Esophagus squamous epithelium (tissue), 4 donors: ENCODE measurements around the gene ACSL4.

Source experiments
- CTCF ChIP-seq, 6 experiments: fragments of 450-650 bp in 4 of 6; fragments of 200-600 bp in 2 of 6; sonication (generic) in 2 of 6; IDR thresholded peaks; one replicate each; pipeline ENCODE4 v1.5.1; 2016 to 2019; ENCODE audit warnings: antibody characterized with exemption in 6 of 6, mild to moderate bottlenecking in 4 of 6, moderate library complexity in 4 of 6
- POLR2A ChIP-seq, 4 donors: fragments of 450-650 bp; IDR thresholded peaks; one replicate each; pipeline ENCODE4 v1.6.1; 2017; ENCODE audit warnings: antibody characterized with exemption in 4 of 4, mild to moderate bottlenecking in 4 of 4, moderate library complexity in 3 of 4

DNA sequence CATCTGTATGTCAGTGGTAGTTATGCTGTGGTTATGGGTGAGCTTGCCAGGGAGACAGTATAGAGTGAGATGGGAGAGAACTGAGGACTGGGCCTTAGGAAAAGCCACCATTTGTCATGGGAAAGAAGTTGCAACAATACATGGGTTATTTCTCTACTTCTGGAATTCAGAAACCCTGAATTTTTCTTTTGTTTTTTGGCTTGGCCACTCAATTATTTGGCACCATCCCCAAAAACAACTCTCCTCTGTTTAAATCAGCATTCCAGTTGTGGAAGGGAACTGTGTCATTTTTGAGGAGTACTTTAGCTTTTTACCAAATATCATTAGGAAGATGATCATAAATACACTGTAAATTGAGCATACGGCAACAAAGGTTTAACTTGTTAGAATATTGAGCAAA, 41.1 kb upstream of the ACSL4 start:
- TF ChIP-seq CTCF (IDR thresholded peaks at IDR 0.05) (no peak), POLR2A (IDR thresholded peaks at IDR 0.05) (no peak)
